SK-N-SH treated with all-trans-retinoic acid at 6 μM for 48 hours (cell line): Measurements from ENCODE around the gene POLR2B.

Source experiments
- ARNTL ChIP-seq: fragments of 450-650 bp; formaldehyde crosslinking; IDR thresholded peaks from 2 replicates; pipeline ENCODE4 v1.5.0; 2020; ENCODE audit warnings: low read depth, mild to moderate bottlenecking, moderate library complexity, borderline replicate concordance
- BACH2 ChIP-seq: fragments of 250-450 bp; sonication (Bioruptor Pico); IDR thresholded peaks from 2 replicates; pipeline ENCODE4 v1.9.0; 2021; ENCODE audit warnings: mild to moderate bottlenecking, borderline replicate concordance
- CSDC2 ChIP-seq: fragments of 250-450 bp; sonication (Bioruptor Pico); IDR thresholded peaks from 2 replicates; pipeline ENCODE4 v1.5.0; 2020; ENCODE audit warnings: mild to moderate bottlenecking, moderate library complexity
- GLIS3 ChIP-seq: fragments of 250-450 bp; sonication (Bioruptor Pico); IDR thresholded peaks from 2 replicates; pipeline ENCODE4 v1.5.0; 2020; ENCODE audit warnings: mild to moderate bottlenecking, moderate library complexity
- PATZ1 ChIP-seq: fragments of 250-450 bp; sonication (Bioruptor Pico); IDR thresholded peaks from 2 replicates; pipeline ENCODE4 v1.8.0; 2020; ENCODE audit warnings: mild to moderate bottlenecking, moderate library complexity, borderline replicate concordance
- PPARA ChIP-seq: fragments of 250-450 bp; sonication (Bioruptor Pico); IDR thresholded peaks from 2 replicates; pipeline ENCODE4 v1.5.0; 2020; ENCODE audit warnings: mild to moderate bottlenecking, borderline replicate concordance
- RARB ChIP-seq: fragments of 250-450 bp; sonication (Bioruptor Pico); IDR thresholded peaks from 2 replicates; pipeline ENCODE4 v1.8.0; 2021; ENCODE audit warnings: mild to moderate bottlenecking, moderate library complexity
- ZC3H10 ChIP-seq: fragments of 250-450 bp; sonication (Bioruptor Pico); IDR thresholded peaks from 2 replicates; pipeline ENCODE4 v1.5.1; 2021; ENCODE audit warnings: mild to moderate bottlenecking, moderate library complexity
- ZFP3 ChIP-seq: fragments of 250-450 bp; sonication (Bioruptor Pico); IDR thresholded peaks from 2 replicates; pipeline ENCODE4 v1.5.0; 2020; ENCODE audit warnings: mild to moderate bottlenecking, moderate library complexity
- ZFP30 ChIP-seq: fragments of 450-650 bp; formaldehyde crosslinking; IDR thresholded peaks from 2 replicates; pipeline ENCODE4 v1.5.0; 2022; ENCODE audit warnings: mild to moderate bottlenecking, moderate library complexity
- ZNF70 ChIP-seq: fragments of 450-650 bp; formaldehyde crosslinking; IDR thresholded peaks from 2 replicates; pipeline ENCODE4 v1.5.0; 2020; ENCODE audit warnings: mild to moderate bottlenecking, moderate library complexity
- TF ChIP-seq, protein P1 (sequence below): fragments of 250-450 bp; sonication (Bioruptor Pico); IDR thresholded peaks from 2 replicates; pipeline ENCODE4 v1.5.1; 2020; ENCODE audit warnings: low read depth, mild to moderate bottlenecking, moderate library complexity

GRCh38 chr4:57023104-57023503 lies 44.4 kb downstream of the POLR2B start:
- TF ChIP-seq, protein P1, sequence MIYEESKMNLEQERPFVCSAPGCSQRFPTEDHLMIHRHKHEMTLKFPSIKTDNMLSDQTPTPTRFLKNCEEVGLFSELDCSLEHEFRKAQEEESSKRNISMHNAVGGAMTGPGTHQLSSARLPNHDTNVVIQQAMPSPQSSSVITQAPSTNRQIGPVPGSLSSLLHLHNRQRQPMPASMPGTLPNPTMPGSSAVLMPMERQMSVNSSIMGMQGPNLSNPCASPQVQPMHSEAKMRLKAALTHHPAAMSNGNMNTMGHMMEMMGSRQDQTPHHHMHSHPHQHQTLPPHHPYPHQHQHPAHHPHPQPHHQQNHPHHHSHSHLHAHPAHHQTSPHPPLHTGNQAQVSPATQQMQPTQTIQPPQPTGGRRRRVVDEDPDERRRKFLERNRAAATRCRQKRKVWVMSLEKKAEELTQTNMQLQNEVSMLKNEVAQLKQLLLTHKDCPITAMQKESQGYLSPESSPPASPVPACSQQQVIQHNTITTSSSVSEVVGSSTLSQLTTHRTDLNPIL = no peak
- TF ChIP-seq CSDC2 (CRISPR knock-in tag) (no peak), ZFP3 (CRISPR knock-in tag) (no peak), RARB (no peak), ZNF70 (CRISPR knock-in tag) (no peak), BACH2 (CRISPR knock-in tag) (no peak), ZFP30 (CRISPR knock-in tag) (no peak), ARNTL (CRISPR knock-in tag) (no peak), PATZ1 (no peak), PPARA (CRISPR knock-in tag) (no peak), GLIS3 (CRISPR knock-in tag) (no peak), ZC3H10 (CRISPR knock-in tag) (no peak)
